Limb (tissue), 2 donors: ENCODE data around the gene TMOD3.

Source experiments
- DNase-seq, 2 donors: peaks; one replicate each; pipeline ENCODE4 v3.0.0-alpha.2; 2016; ENCODE audit errors: extremely low spot score in 2 of 2

The TMOD3 gene

DNA sequence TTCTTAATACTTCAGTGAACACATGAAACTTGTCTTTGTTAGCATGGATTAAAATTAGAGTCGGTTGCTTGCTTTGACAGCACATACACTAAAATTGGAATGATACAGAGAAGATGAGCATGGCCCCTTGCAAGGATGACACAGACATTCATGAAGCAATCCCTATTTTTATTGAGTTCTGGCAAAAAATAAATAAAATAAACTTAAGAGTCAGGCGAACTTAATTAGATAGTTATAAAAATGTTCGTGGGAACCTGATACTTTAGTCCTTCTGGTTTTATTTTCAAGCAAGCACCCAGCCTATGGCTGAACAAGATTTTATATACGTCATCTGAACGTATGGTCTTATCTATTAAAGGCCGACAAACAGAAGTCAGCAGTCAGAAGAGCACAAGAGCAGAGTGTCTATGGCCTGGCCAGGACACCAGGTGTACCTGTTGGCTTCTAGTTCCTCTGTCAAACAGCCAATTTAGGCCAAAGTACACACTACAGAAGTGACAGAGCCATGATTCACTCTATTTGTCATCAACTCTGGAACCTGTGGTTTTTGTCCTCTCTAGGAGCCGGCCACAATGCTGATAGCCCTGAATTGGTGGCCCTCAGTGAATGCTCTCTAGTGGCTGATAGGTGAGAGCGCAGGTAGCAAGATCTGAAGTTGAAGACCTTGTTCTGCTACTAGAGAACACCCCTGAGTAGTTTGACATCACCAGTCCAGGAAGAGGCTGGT, 77.8 kb downstream of the TMOD3 start:
- DNase-seq = no peak

GRCh38 chr15:51908316-51908715, 78.9 kb downstream of the TMOD3 start:
- DNase-seq = no peak

DNA sequence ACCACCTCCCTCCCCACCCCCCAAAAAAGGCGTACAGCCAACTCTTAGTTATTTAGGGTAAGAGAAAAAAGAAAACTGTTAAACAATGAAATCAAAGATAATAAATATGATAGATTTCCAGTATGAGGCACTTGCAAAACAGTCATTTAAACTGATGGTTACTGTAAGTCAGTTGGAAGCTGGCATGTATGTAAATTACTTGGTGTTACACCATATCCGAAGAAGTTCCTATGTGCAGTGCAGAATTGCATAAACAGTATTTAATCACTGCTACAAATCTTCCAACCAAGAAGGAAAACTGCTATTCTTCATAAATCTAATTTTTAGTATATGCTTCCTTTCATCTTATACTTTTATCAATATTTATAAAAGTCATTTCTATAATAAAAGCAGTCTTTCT, 80.1 kb downstream of the TMOD3 start:
- DNase-seq = no peak

DNA sequence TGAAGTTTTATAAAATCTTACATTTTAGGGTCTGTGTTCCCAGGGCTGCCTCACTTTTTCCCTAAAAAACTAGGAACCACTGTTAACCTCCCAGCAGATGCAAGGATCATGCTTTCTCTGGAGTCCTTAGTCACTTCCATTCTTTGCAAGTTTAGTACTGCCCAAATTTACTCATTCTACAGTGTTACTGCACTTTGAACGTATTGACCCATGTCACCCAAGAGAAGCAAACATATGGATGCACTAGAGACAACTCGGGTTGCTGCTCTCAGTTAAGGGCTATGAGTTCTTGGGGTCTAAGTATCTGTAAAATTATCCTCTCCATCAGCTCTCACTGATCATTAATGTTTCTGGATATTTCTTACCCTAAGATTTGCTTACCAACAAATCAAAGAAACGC, 83.1 kb downstream of the TMOD3 start:
- no peak for DNase-seq

GRCh38 chr15:51917493-51917892, 88.0 kb downstream of the TMOD3 start:
- DNase-seq = no peak

DNA sequence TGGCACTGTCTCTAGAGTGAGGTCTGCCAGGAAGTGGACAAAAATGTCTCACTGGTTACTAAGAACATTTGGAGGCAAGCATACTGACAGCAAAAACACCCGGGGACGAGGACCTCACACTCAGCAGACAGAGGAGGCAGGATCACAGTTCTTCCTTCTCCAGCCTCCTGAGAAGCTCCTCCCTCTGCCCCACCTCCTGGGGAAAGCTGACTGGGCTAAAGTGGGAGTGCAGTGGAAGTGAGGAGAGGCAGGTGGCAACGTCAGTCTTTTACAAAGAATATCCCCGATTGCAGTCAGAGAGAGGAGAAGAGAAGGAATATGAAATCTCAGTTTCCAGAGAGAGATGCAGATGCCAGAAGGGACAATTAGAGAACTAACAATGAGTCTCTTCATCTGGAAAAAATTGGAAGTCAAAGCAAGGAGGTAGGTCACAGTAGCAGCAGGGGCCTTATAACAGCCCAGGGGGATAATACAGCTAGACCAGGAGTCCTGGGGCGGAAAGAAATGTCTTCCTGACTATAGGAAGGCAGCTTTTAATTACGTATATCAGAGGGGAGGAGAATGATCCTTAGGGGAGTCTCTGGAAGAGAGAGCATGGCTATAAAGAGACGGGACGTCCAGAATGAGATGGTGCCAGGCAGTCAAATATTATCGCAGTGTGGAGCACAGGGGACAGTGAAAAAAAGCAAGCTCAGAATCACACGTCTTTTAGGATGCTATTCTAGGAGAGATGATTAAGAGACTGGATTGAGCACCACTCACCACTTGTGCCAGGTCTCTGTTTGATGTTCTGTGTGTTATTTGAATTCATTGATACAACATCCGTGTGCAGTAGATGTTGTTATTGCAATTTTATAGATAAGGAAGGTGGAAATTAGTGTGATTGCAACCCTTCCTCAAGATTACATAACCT, 95.0 kb downstream of the TMOD3 start:
- DNase-seq = no peak

GRCh38 chr15:51926809-51927208, 97.4 kb downstream of the TMOD3 start:
- no peak for DNase-seq

GRCh38 chr15:51931016-51931415, 101.6 kb downstream of the TMOD3 start:
- no peak for DNase-seq

DNA sequence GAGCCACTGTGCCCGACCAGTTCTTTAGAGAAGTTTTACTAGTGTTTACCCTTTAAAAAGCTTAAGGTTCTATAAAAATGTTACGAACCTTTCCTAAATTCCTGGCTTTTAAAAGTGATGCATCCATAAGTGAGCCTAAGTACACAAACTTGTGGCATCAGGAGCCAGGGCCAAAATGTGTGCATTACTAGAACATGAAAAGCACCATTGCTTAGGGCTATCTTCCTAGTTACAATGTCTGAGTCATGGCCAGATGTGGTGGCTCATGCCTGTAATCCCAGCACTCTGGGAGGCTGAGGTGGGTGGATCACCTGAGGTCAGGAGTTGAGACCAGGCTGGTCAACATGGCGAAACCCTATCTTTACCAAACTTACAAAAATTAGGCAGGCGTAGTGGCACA, 102.2 kb downstream of the TMOD3 start:
- DNase-seq = no peak

- DNase-seq = no peak
Measured at GRCh38 chr15:51932161-51932560, 102.7 kb downstream of the TMOD3 start.

- no peak for DNase-seq
Measured at GRCh38 chr15:51935466-51936104, 106.1 kb downstream of the TMOD3 start.

DNA sequence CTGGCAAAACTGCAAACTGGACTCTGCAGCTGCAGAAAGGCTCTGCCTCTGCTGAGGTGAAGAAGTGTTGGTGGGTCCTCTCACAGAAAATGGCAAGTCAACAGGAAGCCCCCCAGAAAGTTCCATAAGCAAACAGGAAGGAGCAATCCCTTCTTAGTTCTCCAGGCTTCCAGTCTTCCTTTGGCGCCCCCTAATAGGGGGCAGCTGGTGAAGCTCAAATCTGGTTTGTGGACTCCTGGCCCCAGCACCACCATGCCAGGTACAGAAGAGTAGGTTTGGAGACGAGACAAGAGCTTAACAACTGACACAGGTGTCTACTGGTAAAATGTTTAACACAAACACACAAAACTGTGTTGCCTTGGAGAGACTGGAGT, 106.6 kb downstream of the TMOD3 start:
- no peak for DNase-seq

DNA sequence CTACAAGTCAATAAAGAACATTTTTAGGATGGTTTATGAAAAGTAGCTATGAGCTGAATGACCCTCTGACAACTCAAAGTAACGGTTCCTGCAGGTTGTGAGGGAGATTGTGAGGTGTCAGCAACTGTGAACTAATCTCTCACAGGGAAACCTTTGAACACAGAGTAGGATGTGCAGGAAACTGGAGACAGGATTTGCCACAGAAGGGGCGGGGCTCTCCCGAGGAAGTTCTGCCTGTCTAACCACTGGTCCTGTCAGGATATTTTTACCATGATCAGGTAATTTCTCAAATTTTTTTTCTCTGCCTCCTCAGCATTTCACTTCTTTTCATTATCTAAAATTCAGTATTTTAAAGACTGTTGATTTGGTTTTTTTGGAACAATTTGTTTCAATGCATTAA, 108.8 kb downstream of the TMOD3 start:
- no peak for DNase-seq

GRCh38 chr15:51939216-51939615, 109.8 kb downstream of the TMOD3 start:
- DNase-seq = no peak

- DNase-seq = no peak
Measured at GRCh38 chr15:51947124-51947523, 117.7 kb downstream of the TMOD3 start.

GRCh38 chr15:51952805-51953204, 123.4 kb downstream of the TMOD3 start:
- DNase-seq = no peak

DNA sequence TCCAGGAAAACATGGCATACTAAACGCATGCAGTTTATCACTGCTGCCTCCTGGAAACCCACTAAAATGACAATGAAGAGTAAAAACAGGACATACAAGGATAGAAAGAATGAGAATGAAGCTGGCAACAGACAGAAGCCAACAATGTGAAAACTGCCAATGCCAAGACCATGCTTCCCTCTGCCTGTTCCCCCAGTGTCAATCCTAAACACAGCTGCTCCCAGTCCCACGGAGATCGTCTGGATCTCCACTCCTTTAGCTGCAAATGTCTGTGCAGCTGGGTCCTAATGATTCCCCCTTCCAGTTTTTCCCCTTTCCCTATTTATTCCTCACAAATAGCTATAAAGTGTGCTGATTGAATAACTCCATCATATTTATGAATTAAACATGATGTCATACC, 126.1 kb downstream of the TMOD3 start:
- DNase-seq = no peak
